Retinal pigment epithelial cell (primary cell): ENCODE results near the gene MLLT10.
A peak's percentile ranks its signal among the peaks of the same experiment; 100 is the strongest.
"Not testable (repeated sequence)": the region's sequence is repeated elsewhere in the genome, so short reads cannot be mapped to it uniquely, and the experiment has no call there.

Source experiments
- DNase-seq: peaks from one replicate; pipeline ENCODE4 v3.0.0-alpha.2; 2010; ENCODE audit warnings: low read depth
- H3K4me3 ChIP-seq: 2 replicates; pipeline ENCODE4 v1.5.1; 2011; ENCODE audit warnings: mild to moderate bottlenecking, low read length, control low read depth, moderate library complexity
- TF ChIP-seq, protein P1 (sequence below): conservative IDR thresholded peaks from 2 replicates; pipeline ENCODE4 v1.5.1; 2011; ENCODE audit warnings: low read depth, low read length, control low read depth, inconsistent platforms

Gene MLLT10

DNA sequence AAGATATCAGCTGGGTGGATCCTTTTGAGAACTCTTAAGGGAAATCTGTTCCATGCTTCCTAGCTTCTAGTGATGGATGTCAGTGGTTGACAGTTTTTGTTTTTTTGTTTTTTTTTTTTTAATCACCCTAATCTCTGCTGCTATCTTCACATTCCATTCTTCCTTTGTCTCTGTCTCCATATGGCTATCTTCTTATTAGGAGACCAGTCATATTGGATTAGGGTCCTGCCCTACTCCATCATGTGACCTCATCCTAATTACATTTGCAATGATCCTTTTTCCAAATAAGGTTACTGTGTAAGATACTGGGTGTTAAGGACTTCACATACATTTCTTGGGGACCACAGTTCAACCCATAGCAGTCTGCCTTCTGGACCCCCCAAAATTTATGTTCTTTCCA, 69.7 kb downstream of the MLLT10 start:
- TF ChIP-seq, protein P1, sequence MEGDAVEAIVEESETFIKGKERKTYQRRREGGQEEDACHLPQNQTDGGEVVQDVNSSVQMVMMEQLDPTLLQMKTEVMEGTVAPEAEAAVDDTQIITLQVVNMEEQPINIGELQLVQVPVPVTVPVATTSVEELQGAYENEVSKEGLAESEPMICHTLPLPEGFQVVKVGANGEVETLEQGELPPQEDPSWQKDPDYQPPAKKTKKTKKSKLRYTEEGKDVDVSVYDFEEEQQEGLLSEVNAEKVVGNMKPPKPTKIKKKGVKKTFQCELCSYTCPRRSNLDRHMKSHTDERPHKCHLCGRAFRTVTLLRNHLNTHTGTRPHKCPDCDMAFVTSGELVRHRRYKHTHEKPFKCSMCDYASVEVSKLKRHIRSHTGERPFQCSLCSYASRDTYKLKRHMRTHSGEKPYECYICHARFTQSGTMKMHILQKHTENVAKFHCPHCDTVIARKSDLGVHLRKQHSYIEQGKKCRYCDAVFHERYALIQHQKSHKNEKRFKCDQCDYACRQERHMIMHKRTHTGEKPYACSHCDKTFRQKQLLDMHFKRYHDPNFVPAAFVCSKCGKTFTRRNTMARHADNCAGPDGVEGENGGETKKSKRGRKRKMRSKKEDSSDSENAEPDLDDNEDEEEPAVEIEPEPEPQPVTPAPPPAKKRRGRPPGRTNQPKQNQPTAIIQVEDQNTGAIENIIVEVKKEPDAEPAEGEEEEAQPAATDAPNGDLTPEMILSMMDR: no peak
- no peak for DNase-seq
- H3K4me3 ChIP-seq: no peak overlapping the region

DNA sequence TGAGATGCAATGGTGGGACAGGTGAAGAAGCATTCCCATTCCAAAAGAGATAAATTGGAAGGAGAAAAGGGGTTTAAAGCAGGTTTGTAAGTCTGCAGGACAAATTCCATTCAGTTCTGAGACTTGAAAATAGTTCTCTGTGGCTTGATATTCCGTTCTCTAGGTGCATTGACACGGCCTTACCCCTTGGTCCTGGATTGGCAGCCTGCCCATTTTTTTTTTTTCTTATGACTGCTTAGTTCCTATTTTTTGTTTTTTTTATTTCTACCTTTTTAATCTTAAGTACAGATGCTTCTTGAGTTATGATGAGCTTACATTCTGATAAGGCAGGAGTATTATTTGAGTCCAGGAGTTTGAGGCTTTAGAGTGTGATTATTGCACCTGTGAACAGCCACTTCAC, 70.6 kb downstream of the MLLT10 start:
- TF ChIP-seq, protein P1: no peak
- no peak overlapping the region for H3K4me3 ChIP-seq
- peak; percentile 18 for DNase-seq

DNA sequence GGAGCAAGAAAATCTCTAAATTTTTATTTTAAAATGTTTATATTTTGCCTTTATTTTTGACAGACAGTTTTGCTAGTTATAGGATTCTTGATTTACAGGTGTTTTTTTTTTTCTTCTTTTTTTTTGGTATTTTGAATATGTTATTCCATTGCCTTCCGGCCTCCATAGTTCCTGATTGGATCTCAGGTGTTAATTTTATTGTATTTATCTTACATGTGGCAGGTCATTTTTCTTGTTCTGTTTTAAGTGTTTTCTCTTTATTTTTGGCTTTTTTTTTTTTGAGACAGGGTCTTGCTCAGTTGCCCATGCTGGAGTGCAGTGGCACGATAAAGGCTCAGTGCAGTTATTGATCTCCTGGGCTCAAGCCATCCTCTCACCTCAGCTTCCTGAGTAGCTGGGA, 73.9 kb downstream of the MLLT10 start:
- DNase-seq: no peak
- no peak overlapping the region for H3K4me3 ChIP-seq
- TF ChIP-seq, protein P1: no peak

DNA sequence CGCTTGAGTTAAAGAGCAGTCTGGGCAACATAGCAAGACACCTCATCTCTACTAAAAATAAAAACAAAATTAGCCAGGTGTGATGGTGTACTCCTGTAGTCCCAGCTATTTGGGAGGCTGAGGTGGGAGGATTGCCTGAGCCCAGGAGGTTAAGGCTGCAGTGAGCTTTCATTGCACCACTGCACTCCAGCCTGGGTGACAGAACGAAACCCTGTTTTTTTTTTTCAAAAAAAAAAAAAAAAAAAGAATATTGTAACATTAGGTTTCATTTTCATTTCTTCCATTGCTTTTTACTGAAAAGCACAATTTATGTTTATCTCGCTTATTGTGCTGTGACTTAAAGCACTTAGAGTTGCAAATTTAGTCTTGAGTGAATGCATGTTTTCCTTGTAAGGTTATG, 80.0 kb downstream of the MLLT10 start:
- TF ChIP-seq, protein P1: no peak
- DNase-seq: no peak

DNA sequence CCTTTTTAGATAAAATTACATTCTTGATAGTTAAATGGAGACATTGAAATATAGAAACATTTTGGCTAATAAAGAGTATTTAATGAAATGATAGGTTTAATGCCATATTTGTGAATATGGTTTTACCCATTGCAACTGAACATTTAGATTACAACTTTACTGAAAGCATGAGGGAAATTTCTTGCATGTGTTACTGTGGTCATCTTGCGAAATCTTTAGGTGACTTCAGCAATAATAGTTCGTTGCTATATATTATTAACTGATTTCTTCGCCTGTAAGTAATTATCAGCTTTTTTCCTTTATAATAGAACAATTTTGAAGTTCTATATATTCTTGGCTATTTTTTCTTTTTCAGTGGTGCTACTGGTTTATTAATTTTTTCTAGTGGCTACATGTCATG, 83.2 kb downstream of the MLLT10 start:
- DNase-seq: no peak
- TF ChIP-seq, protein P1: no peak
- H3K4me3 ChIP-seq: no peak overlapping the region

More for the DNA sequence above, 80.0 kb downstream of the MLLT10 start:
- no peak overlapping the region for H3K4me3 ChIP-seq

DNA sequence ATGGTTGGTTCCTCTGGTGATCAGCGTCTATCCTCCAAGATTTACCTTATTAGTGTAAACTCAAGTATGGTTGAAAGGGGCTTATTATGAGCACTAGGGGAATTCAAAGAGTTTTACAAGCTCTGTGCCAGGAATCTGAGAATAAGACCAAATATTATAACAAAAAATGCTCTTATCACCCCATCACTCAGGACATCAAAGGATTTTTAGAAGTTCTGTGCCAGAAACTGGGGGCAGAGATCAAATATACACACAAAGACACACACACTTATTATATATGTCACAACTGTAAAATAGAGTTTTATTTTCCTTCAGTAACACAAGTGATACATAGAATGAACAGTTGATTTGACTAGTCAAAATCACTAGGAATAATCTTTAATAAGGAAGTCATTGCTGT, 89.3 kb downstream of the MLLT10 start:
- TF ChIP-seq, protein P1: no peak
- H3K4me3 ChIP-seq: no peak overlapping the region
- DNase-seq: no peak

DNA sequence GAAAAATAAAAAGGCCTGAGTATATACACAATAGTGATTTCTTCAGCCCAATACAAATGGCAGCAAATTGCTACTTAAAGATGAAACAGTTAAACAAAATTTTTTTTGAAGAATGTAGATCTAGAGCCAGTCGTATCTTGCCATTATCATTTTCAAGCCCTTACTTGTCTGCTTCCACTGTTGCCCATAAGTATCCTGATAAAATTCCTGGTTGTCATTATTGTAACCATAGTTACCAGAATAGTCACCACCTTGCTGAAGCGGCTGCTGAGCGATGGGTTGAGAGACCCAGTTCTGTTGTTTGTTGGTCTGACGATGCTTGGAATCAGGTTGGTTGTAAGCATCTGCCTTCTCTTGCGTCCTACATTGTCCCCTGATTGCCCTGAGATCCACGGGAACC, 90.4 kb downstream of the MLLT10 start:
- not testable (repeated sequence) for DNase-seq, H3K4me3 ChIP-seq

DNA sequence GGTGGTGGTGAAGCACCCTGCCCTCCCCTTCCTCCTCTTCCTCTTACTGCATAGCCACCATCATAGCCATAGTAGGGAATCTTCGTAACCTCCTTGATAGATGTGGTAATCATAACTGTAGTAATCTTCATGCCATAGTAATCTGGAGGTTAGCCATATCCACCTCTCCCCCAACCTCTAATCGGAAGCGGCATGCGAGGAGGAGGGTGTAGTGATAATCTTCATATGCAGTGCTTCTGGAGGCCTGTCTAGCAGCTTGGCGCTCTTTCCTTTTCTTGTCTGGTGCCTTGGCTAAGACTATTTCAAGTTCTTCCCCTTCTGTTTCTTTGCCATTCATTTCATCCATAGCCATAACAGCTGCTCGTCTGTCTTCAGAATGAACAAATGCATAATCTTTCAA, 90.9 kb downstream of the MLLT10 start:
- no peak for DNase-seq
- H3K4me3 ChIP-seq: no peak overlapping the region
- TF ChIP-seq, protein P1: no peak
